Activated naive CD4-positive, alpha-beta T cell treated with Interleukin-2 at 50 U/mL for 16 hours (primary cell): ENCODE data around the gene CALML6.

Experiments used
- DNase-seq: peaks from one replicate; pipeline ENCODE4 v3.0.0-alpha.2; 2020

The CALML6 gene

GRCh38 chr1:1892079-1892762 is 22.8 kb upstream of the CALML6 start:
- peak; percentile 30 for DNase-seq

- DNase-seq: no peak
These were observed 22.3 kb upstream of the CALML6 start for GRCh38 chr1:1892763-1893120.

DNA sequence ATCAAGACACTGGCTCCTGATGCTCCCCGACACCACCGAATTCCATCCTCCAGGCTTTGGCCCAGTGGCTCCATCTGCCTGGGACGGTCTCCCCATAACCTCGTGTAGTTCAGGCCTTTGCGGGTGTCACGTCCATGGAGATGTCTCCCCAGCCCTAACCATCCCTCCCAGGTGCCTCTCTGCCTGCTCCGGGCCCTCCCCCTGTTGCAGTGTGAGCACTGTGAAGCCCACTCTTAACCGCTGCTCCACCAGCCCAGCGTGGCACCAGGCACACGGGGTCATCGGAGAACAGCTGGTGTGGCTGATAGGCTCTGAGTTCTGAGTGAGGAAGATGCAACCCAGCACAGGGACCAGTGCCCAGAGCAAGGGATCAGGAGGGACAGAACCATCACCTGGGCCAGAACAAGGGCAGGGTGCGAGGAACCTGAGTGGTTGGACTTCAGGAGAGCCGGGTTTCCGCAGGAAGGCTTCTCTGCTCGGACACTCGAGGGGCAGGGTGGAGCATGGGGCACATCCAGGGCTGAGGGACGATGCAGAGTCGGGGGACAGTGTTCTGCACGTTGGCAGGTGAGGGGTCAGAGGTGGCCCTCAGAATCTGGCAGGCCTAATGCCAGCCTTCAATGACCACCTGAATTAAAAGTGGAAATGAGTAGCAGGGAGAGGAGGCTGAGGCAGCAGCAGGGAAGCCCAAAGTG is 21.6 kb upstream of the CALML6 start:
- DNase-seq: no peak

- no peak for DNase-seq
These were observed 21.1 kb upstream of the CALML6 start for GRCh38 chr1:1893997-1894353.

DNA sequence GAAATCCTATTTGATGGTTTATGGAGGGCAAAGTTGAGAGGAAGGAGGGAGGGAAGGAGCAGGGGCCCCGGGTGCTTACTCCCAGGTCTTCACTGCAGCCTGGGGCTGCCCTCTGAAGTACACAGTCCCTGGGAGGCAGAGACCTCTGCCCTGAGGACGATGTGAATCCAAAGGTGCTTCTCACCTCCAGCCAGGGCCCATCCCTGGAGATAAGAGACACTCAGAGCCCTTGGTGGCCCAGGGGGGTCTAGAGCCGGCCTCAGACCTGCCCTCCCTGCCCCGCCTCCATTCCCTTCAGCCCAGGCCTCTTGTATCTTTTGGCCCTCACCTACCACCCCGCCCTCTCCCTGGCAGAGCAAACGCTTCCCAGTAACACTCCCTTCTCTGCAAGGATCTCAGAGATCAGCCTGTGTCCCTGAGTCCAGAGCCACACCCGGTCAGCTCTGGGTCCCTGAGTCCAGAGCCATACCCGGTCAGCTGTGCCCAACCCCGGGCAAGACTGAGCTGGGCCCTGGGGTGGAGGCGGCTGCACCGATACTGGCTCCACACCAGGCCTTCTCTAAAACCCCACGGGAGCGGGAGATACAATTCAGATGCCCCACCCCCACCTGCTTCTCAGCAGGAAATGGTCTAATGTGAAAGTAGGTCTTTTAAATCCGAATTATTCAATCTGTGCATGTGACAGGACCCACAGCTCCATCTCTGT is 20.6 kb upstream of the CALML6 start:
- DNase-seq: no peak

DNA sequence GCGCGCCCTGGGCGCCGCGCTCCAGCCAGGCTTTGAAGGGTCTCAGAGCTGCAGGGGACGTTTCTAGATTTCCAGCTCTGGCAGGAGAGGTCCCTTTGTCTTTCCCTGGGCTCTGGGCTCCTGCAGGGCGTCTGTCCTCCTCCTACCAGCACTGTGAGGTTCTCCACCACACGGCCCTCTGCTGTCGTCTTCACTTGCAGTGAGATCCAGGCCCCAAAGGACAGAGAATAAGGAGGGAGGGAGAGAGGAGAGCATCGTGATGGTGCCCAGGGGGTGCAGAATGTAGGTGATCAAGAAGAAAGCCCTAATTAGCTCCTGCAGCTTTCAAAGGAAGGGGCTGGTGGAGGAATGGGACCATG is 20.0 kb upstream of the CALML6 start:
- no peak for DNase-seq

- no peak for DNase-seq
These were observed 19.4 kb upstream of the CALML6 start for GRCh38 chr1:1895456-1896336.

DNA sequence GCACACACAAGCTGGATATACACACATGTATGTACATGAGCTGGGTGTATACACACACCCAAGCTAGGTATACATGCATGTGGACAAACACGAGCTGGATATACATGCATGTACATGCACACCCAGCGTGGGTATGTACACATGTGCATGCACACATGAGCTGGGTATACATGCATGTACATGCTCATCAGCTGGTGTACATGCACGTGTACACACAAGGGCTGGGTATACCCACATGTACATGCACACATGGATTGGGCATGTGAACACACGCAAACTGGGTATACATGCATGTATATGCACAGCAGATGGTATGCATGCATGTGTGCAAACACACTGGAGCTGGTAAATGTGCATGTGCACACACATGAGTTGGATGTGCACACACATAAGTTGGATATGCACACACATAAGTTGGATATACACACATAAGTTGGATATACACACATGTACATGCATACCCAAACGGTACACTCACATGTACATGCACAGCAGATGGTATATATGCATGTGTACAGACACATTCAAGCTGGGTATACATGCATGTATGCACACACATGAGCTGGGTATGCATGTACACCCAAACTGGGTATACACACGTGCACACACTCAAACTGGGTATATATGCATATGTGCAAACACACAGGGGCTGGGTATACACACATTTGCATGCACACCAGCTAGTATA is 16.7 kb upstream of the CALML6 start:
- DNase-seq: no peak

GRCh38 chr1:1899266-1899966 is 15.6 kb upstream of the CALML6 start:
- DNase-seq: no peak

GRCh38 chr1:1899967-1900327 is 15.1 kb upstream of the CALML6 start:
- DNase-seq: no peak

GRCh38 chr1:1900883-1901640 is 14.0 kb upstream of the CALML6 start:
- DNase-seq: no peak

GRCh38 chr1:1901641-1902294 is 13.3 kb upstream of the CALML6 start:
- DNase-seq: no peak

- no peak for DNase-seq
These were observed 11.8 kb upstream of the CALML6 start for GRCh38 chr1:1903224-1903623.

DNA sequence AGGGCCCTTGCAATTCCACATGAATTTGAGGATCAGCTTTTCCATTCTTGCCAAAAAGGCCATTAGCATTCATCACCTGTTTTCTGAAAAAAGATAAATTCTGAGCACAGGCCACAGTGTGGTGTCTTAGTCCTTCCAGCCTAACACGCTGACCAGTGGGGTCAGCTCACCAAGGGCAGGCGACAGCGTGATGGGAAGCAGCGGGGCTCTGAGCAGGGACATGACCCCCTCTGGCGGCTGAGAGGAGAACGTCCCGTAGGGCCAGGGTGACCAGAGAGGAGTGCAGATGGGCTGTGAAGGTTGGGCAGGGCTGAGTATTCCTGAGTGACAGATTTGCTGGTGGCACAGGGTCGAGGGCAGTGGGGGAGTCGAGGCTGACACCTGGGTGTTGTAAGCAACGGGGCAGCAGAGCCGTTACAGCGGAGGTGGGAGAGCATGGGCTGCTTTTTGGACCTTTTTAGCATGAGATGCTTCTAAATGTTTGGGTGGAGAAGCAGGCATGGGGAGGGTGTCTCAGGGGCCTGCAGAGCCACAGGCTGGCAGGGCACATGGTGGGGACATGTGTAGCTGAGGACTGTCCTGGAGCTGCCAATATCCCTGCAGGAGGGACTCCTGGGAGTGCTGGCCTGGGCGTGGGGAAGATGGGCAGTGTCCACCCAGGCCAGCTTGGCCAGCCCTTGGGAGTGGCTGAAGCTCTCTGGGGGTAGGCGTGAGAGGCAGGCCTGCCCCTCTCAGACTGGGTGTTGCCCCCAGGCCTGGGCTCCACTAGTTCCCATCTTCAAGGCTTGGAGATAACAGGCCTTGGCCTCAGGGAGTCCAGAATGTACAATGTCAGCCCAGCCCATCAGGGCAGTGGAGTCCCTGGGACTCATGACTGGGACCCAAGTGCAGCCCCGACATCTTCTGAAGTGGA is 8.6 kb upstream of the CALML6 start:
- peak; percentile 74 for DNase-seq

- no peak for DNase-seq
These were observed 7.8 kb upstream of the CALML6 start for GRCh38 chr1:1907098-1907736.

GRCh38 chr1:1908506-1908791 is 6.6 kb upstream of the CALML6 start:
- DNase-seq: no peak

- no peak for DNase-seq
These were observed 5.0 kb upstream of the CALML6 start for GRCh38 chr1:1910033-1910465.

- no peak for DNase-seq
These were observed 4.3 kb upstream of the CALML6 start for GRCh38 chr1:1910651-1911331.
